HG03342 (cell line): ENCODE data around the gene EPHX1.
A peak's percentile ranks its signal among the peaks of the same experiment; 100 is the strongest.
"Not testable (repeated sequence)": the region's sequence is repeated elsewhere in the genome, so short reads cannot be mapped to it uniquely, and the experiment has no call there.

Source experiments
- ATAC-seq: cut with Tn5 transposase; IDR thresholded peaks from one replicate; pipeline ENCODE4 v1.9.1; 2021; ENCODE audit warnings: mild to moderate bottlenecking, moderate library complexity; ENCODE audit not compliant: unreplicated experiment

EPHX1 gene

DNA sequence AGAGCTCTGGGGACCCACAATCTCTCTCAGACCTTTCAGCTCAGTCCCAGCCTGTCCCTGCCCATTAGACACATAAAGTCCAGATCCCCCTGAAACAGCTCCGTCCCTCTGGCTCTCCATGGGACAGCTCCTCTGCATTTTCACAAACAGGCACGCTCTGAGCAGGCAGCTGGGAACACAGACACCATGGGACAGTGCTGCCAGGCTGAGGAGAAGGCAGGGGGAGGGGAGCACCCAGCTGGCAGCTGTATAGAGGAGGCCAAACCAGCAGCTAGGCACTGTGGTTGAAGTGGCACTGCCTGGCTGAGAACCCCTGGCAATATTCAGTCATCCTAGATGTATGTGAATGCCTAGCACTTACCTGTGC lies 70.3 kb downstream of the EPHX1 start:
- no peak for ATAC-seq

GRCh38 chr1:225880636-225881035 lies 70.7 kb downstream of the EPHX1 start:
- ATAC-seq: no peak

- ATAC-seq: no peak
Observed at GRCh38 chr1:225881081-225881958, 71.4 kb downstream of the EPHX1 start.

DNA sequence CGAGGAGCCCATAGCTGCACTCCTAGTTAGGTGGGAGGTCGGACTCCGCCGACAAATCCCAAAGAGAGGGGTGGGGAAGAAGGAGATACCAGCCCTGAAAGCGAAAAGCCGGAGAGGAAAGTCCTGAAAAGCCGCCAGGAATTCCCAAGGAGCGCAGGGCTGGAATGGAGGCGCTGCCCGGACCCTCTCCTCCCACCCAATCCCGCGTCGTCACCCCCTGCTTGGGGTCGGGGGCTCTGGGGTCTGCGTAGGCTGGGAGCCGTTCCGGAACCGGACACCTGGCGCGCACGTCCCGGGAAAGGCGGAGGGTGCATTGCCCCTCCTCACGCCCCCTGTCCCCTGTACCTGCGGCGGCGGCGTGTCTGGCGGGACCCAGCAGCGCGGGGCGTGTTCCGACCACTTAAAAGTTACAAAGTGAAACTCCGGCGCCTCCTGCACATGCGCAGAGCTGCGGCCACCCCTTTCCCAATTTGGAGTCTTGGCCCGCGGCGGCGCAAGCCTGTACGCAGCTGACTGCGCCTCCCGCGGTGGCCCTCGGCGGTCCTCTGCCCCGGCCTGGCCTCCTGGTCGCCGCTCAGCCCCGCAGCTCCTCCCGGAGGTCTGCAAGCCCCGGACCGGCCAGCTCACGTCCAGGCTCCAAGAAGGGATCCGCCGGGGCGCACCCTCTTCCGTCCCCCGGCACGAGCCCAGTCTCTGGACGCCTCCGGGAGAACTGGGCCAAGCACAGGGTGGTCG lies 72.2 kb downstream of the EPHX1 start, which contains the start of gene TMEM63A:
TSS of gene TMEM63A (minus strand) at position 422 of the 735 bp plus-strand sequence. CDS start 4,800 bp downstream, outside the sequence.
- ATAC-seq: peak; percentile 74

DNA sequence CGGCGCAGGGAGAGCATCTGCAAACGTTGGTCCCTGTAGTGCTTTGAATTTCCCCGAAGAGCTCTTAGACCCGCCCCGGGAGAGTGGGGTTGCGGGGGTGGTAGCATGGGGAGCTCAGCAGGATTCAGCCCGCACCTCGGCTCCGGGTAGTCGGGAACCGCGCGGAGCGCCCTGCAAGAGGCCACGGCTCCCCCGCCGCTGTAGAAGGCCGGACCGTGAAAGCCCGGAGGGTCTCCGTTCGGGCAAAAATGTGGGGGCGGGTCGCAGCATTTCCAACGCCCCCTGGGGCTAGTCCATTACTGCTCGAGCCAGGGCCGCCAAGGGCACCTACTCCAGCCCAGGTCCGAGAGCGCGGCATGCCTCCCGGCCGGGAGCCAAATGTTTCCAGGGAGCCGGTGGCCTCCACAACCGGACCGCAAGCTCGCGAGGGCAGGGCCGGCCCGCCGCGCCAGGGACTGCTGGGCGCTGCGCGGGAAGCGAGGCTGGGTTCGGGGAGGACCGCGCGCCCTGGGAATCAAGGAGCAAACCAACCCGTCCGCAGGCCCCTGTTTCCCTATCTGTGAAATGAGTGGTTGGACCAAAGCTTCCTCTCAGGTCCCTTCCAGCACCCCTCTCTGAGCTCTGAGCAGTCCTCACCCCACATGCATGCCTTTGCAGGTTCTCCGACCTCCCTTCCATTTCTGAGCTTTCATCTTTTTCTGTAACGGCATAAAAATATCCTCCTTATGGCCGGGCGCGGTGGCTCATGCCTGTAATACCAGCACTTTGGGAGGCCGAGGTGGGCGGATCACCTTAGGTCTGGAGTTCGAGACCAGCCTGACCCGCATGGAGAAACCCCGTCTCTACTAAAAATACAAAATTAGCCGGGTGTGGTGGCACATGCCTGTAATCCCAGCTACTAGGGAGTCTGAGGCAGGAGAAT lies 73.0 kb downstream of the EPHX1 start:
- ATAC-seq: peak; percentile 26

- no peak for ATAC-seq
Observed at GRCh38 chr1:225883616-225884265, 73.8 kb downstream of the EPHX1 start.

- no peak for ATAC-seq
Observed at GRCh38 chr1:225885336-225885735, 75.4 kb downstream of the EPHX1 start.

DNA sequence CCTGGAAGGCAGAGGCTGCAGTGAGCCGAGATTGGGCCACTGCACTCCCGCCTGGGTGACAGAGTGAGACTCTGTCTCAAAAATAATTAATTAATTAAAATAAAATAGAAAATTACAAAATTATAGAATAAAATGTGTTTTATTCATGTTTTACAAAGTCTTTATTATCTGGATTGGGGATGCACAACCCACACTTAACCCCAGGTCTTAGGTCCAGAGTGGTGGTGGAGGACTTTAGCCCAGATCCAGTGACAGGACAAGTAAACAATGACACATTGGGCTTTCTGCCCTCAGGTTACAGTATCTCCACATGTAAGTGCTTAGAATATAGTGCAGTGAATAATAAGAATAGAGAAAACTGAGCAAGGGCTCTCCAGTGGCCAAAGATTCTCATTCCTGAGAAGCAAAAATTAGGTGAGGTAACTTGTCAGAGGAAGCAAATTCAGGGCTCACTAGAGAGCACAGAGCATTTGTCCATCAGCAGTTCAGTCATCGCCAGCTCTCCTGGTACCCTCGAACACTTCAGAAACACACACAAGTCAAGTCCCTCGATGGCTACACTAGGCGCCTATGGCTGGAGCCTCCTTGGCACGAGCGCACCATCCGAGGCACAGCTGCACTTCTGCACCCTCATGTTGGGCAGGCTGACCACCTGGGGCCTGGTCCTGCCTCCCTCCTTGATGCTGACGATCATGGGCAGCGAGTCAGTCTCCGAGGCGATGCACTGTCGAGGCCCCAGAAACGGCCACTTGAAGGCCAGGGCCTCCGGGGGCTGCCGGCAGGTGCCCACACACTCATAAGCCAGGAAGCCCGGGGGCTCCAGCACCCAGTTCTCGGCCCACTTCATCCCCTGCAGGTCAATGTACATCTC lies 76.5 kb downstream of the EPHX1 start:
- no peak for ATAC-seq

- no peak for ATAC-seq
Observed at GRCh38 chr1:225887030-225887314, 77.0 kb downstream of the EPHX1 start.

DNA sequence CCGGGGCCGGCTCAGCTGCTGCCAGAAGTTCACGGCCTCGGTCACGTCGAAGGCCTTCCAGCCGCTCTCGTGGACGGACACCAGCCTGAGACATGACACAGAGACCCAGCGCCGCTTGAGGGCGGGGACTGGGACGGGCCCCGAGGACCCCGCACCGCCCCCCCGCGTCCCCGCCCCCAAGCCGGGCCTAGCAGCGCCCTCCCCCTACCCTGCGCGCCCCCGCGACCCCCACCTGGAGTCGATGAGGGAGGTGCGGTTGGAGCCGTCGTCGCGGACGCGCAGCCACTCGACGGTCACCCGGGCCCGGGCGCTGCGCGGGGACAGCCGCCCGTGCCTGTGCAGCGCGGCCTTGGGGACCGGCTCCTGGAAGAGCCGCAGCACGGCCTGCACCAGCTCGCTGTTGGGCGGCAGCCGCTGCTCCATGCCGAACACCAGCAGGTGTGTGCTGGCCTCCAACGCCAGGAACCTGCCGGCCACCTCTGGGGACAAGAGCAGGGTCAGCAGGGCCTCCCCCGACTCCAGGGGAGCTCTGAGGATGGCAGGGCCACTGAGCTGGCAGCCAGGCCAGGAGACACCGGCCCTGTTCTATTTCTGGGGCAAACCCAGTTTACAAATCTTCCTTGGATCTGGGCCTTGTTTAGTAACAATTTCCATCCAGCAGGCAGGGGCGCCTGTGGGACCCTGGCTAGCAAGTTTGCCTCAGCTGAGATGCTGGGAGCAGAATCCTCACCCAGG lies 77.8 kb downstream of the EPHX1 start:
- ATAC-seq: not testable (repeated sequence)

DNA sequence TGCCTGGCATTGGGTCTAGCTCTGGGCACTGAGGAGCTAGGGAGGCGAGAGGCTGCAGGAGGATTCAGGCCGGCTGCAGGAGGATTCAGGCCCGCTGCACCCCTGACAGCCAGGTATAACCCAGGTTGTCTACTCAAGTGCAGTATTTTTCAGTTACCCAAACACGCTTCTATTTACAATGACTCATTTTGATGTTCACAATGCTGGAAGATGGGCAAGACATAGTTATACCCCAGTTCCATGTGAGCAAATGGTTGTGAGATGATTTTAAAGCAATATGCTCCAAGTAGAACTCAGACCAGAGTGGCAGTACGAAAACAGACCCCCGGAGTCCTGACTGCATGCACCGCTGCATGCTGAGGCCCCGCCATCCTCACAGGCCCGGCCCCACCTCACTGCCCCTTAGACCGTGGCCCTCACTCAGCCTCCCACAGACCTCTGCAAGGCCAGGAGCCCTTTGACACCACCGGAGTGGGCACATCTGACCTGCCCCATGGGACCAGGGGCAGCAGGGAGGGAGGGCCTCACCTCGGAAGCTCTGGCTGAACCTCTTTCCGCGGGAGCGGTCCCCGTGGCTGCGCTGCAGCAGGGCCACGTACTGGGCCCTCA lies 78.5 kb downstream of the EPHX1 start:
- no peak for ATAC-seq

DNA sequence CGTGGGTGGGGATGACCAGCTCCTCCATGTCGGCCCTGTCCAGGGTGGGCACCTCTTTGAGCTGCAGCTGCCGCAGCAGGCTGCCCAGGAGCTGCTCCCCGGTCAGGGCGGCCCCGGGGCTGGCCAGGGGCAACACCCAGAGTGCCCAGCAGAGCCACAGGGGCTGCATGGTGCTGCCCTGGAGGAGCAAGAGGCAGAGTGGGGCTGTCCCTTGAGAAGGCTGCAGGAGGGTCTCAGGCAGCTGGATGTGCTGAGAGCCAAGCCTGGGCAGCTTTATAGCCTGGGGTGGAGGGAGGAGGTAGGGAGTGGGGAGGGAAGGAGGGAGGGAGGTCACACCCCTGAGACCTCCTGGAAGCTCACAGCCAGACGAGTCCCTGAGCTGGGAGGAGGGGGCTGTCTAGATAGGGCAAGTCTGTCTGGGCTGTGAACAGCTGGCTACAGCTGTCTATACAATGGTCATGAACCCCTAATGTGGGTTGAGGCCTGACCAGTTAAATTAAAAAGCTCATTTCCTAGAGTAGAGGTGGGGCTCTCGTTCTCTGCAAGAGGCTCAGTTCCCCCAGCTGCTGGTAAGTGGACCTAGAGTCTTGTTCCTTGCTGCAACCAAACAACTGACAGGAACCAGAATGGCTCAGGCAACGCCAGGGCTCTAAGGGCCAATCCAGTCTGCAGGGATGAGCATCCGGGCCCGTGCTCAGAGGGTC lies 79.1 kb downstream of the EPHX1 start, which contains the start of gene LEFTY1:
TSS of gene LEFTY1 (minus strand) at position 249 of the 704 bp plus-strand sequence. CDS start at position 169, 80 bp downstream.
- no peak for ATAC-seq

DNA sequence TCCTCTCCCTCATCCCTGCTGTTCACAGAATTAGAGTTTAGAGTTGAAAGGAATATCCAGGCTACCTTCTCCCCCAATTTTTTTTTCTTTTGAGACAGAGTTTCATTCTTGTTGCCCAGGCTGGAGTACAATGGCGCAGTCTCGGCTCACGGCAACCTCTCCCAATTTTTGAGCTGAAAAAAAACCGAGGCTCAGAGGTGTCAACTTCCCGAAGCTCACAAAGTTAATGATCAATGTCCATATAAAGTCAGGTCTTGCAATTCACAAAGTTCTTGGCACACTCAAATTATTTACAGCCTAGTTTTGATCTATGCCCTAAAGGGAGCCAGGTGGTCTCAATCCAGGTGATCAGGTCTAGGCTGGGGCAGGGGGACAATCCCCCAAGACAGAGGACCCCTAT lies 79.8 kb downstream of the EPHX1 start:
- no peak for ATAC-seq

DNA sequence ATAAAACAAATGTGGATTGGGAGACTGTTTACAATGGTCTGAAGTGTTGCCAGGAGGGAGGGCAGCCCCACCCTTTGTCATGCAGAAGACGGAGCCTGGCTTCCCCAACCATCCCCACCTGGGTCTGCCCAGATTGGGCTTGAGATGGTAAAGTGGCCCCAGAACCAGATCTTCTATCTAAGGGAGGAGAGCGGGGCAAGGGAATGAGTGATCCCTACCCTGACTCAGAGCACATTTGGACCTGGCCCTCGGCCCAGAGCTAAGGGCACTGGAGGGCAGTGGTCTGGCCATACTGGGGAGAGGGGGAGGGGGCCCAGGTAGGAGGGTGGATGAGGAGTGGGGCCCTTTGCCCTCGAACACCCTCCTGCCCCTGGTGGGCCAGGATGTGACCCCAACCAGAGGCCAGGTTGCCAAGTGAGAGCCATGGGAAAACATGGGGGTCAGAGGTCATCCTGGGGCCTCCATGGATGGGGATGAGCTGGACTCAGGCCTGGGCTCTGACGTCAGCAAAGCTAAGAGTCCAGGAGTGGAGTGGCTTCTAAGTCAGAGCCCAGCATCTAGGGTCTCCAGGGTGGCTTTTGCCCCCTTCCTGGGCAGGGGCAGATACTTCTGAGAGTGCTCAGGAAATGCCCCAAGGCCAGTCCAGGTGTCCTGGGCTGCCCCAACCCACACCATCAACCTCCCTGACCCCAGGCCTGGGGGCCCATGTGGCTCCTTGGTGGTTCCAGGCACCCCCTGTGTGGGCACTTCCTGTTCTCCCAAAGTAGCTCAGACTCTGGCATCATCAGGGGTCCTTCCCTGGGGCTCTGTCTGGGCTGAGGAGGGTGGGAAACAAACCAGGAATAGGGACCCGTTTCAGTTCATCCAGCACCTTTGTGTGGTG lies 80.7 kb downstream of the EPHX1 start:
- no peak for ATAC-seq

DNA sequence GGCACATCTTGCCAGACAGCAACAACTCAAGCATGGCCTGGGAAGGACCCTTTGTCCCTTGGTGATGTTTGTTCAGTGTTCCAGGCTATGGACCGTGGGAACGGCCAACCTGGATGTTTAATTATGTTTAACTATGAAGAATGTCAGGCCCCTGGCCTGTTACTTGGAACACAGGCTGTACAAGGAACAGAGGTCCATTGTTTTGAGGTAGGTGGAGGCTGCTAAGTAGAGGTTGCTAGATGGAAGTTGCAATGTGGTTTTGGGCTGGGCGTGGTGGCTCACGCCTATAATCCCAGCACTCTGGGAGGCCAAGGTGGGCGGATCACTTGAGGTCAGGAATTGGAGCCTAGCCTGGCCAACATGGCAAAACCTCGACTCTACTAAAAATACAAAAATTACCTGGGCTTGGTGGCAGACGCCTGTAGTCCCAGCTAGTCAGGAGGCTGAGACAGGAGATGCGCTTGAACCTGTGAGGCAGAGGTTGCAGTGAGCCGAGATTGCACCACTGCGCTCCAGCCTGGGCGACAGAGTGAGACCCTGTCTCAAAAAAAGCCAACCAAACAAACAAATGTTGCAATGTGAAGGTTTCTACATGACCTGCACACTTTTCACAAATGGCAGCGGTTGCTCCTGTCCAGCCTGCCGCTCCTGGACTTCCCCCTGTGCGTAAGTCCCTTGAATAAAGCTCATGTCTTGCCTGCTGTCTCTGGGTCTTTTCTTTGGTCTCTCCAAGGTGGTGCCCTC lies 81.5 kb downstream of the EPHX1 start:
- no peak for ATAC-seq

GRCh38 chr1:225892307-225892706 lies 82.4 kb downstream of the EPHX1 start:
- ATAC-seq: no peak
